Thoracic aorta (tissue), 2 donors: ENCODE results near the gene RRP8. TPM values are rescaled to one million over a fixed set of nuclear protein-coding genes. Genes with fewer than 3 reads are reported as not detected.
A peak's percentile ranks its signal among the peaks of the same experiment; 100 is the strongest.

ENCODE experiments used
- ATAC-seq: fragments of 150-250 bp; one replicate; pipeline ENCODE4 v1.8.0; 2017; ENCODE audit warnings: low read depth; ENCODE audit not compliant: insufficient number of reproducible peaks, low FRiP score
- DNase-seq: peaks from one replicate; pipeline ENCODE4 v3.0.0-alpha.2; 2020; ENCODE audit warnings: low spot score
- H3K27ac ChIP-seq, 2 donors: fragments of 200-600 bp; sonication (generic); 1 replicate in 1 of 2; 2 replicates in 1 of 2; pipeline ENCODE4 v1.5.1; 2016; ENCODE audit warnings: mild to moderate bottlenecking in 2 of 2, moderate library complexity in 2 of 2
- H3K27me3 ChIP-seq: fragments of 200-600 bp; sonication (generic); replicated peaks from 2 replicates; pipeline ENCODE4 v1.6.0; 2016; ENCODE audit warnings: mild to moderate bottlenecking; ENCODE audit not compliant: insufficient read depth
- H3K36me3 ChIP-seq: fragments of 200-600 bp; sonication (generic); one replicate; pipeline ENCODE4 v1.5.1; 2016
- H3K4me1 ChIP-seq, 2 donors: fragments of 200-600 bp; sonication (generic); 1 replicate in 1 of 2; 2 replicates in 1 of 2; pipeline versions ENCODE4 v1.5.1 to v1.6.0; 2016; ENCODE audit warnings: low read depth in 2 of 2, mild to moderate bottlenecking in 1 of 2; ENCODE audit not compliant: control insufficient read depth in 1 of 2
- H3K4me3 ChIP-seq: fragments of 200-600 bp; sonication (generic); 2 replicates; pipeline ENCODE4 v1.5.1; 2016; ENCODE audit warnings: mild to moderate bottlenecking
- H3K9me3 ChIP-seq: fragments of 200-600 bp; sonication (generic); 2 replicates; pipeline ENCODE4 v1.5.1; 2016
- CTCF ChIP-seq: fragments of 200-600 bp; sonication (generic); IDR thresholded peaks from one replicate; pipeline ENCODE4 v1.5.1; 2019; ENCODE audit warnings: antibody characterized with exemption
- total RNA-seq, 2 donors: library from RNA; depleted of rRNA; stranded (reverse); fragments of >200 nt; gene quantifications; one replicate each; pipeline versions ENCODE4 v1.1.0 to v1.2.3, GENCODE V29; 2016

RRP8 gene
- total RNA-seq, 2 donors from 2014 or later = 13.9 to 35.8 TPM

- no peaks in the 10 kb centered on the region for H3K27me3 ChIP-seq
- no peak for TF ChIP-seq CTCF
- H3K27ac ChIP-seq = peak overlapping the region; percentile 76 to 83
- H3K36me3 ChIP-seq = no peaks in the 10 kb centered on the region
- ATAC-seq = no peak
- H3K9me3 ChIP-seq = no peaks in the 10 kb centered on the region
- peaks cover 29 to 46% of the 10 kb centered on the region in 2 donors for H3K4me1 ChIP-seq
- DNase-seq = no peak
- H3K4me3 ChIP-seq = no peak overlapping the region
Observed at GRCh38 chr11:6648501-6648900, 45.1 kb upstream of the RRP8 start.

GRCh38 chr11:6647836-6648235 lies 44.4 kb upstream of the RRP8 start:
- Histone ChIP-seq H3K27me3 (no peaks in the 10 kb centered on the region), H3K27ac (peak overlapping the region; percentile 76 to 83), H3K9me3 (no peaks in the 10 kb centered on the region), H3K4me1 (peaks cover 29 to 42% of the 10 kb centered on the region in 2 donors), H3K36me3 (no peaks in the 10 kb centered on the region), H3K4me3 (peak overlapping the region; percentile 35)
- DNase-seq (no peak), ATAC-seq (no peak)
- no peak for TF ChIP-seq CTCF

- Histone ChIP-seq H3K9me3 (no peaks in the 10 kb centered on the region), H3K27ac (peak overlapping the region; percentile 76 to 83), H3K27me3 (no peaks in the 10 kb centered on the region), H3K4me3 (peak overlapping the region; percentile 35), H3K36me3 (no peaks in the 10 kb centered on the region), H3K4me1 (peaks cover 29 to 42% of the 10 kb centered on the region in 2 donors)
- ATAC-seq = no peak
- no peak for DNase-seq
- no peak for TF ChIP-seq CTCF
Observed at GRCh38 chr11:6646918-6647679, 43.7 kb upstream of the RRP8 start.

GRCh38 chr11:6646576-6646917 lies 43.1 kb upstream of the RRP8 start:
- no peaks in the 10 kb centered on the region for H3K9me3 ChIP-seq
- ATAC-seq = no peak
- peaks cover 29 to 48% of the 10 kb centered on the region in 2 donors for H3K4me1 ChIP-seq
- no peaks in the 10 kb centered on the region for H3K36me3 ChIP-seq
- H3K27me3 ChIP-seq = no peaks in the 10 kb centered on the region
- H3K27ac ChIP-seq = peak overlapping the region; percentile 76 to 83
- no peak for DNase-seq
- H3K4me3 ChIP-seq = peak overlapping the region; percentile 35
- TF ChIP-seq CTCF = no peak

- H3K27me3 ChIP-seq = no peaks in the 10 kb centered on the region
- peak overlapping the region; percentile 76 to 83 for H3K27ac ChIP-seq
- H3K36me3 ChIP-seq = no peaks in the 10 kb centered on the region
- no peaks in the 10 kb centered on the region for H3K9me3 ChIP-seq
- H3K4me3 ChIP-seq = peak overlapping the region; percentile 35
- peaks cover 29 to 52% of the 10 kb centered on the region in 2 donors for H3K4me1 ChIP-seq
- no peak for TF ChIP-seq CTCF
- ATAC-seq (no peak), DNase-seq (no peak)
Observed at GRCh38 chr11:6646071-6646470, 42.7 kb upstream of the RRP8 start.
